Gastrocnemius medialis (tissue), 4 donors: ENCODE measurements around the gene CTIF. TPM values are rescaled to one million over a fixed set of nuclear protein-coding genes. Genes with fewer than 3 reads are reported as not detected.
A peak's percentile ranks its signal among the peaks of the same experiment; 100 is the strongest.

Experiments
- ATAC-seq, 2 donors: fragments of 150-250 bp; one replicate each; pipeline ENCODE4 v1.9.1; 2016
- DNase-seq, 2 donors: peaks; one replicate each; pipeline ENCODE4 v3.0.0-alpha.2; 2019
- H3K27ac ChIP-seq, 4 donors: fragments of 200-600 bp; sonication (generic); 1 replicate in 1 of 4; 2 replicates in 3 of 4; pipeline ENCODE4 v1.5.1; 2016 to 2018; ENCODE audit warnings: mild to moderate bottlenecking in 2 of 4, moderate library complexity in 1 of 4
- H3K27me3 ChIP-seq, 3 donors: fragments of 200-600 bp; sonication (generic) in 2 of 3; 1 replicate in 1 of 3; 2 replicates in 2 of 3; pipeline versions ENCODE4 v1.5.1 to v1.6.0; 2016 to 2019; ENCODE audit warnings: mild to moderate bottlenecking in 1 of 3, moderate library complexity in 1 of 3
- H3K36me3 ChIP-seq, 2 donors: fragments of 200-600 bp; sonication (generic) in 1 of 2; one replicate each; pipeline ENCODE4 v1.5.1; 2017 to 2018
- H3K4me1 ChIP-seq, 2 donors: fragments of 200-600 bp; sonication (generic) in 1 of 2; one replicate each; pipeline ENCODE4 v1.5.1; 2016 to 2017; ENCODE audit warnings: mild to moderate bottlenecking in 2 of 2
- H3K4me3 ChIP-seq, 4 donors: fragments of 200-600 bp; sonication (generic) in 3 of 4; 1 replicate in 1 of 4; 2 replicates in 3 of 4; pipeline ENCODE4 v1.5.1; 2016 to 2019; ENCODE audit warnings: mild to moderate bottlenecking in 2 of 4
- H3K9me3 ChIP-seq, 3 donors: fragments of 200-600 bp; sonication (generic) in 2 of 3; 1 replicate in 1 of 3; 2 replicates in 2 of 3; pipeline ENCODE4 v1.5.1; 2016 to 2019
- POLR2A ChIP-seq, 2 donors: fragments of 450-650 bp; IDR thresholded peaks; one replicate each; pipeline ENCODE4 v1.6.1; 2017; ENCODE audit warnings: antibody characterized with exemption in 2 of 2, mild to moderate bottlenecking in 2 of 2, moderate library complexity in 2 of 2
- in situ Hi-C, 4 donors: fragments of 200-750 bp; cut with MboI; loops; one replicate each; pipeline versions ENCODE4 v1.15.0 to v1.8.0; 2017; ENCODE audit warnings: low sequenced_read_pairs in 4 of 4
- intact Hi-C: fragments of 100-400 bp; cut with DNase I; formaldehyde crosslinking; loops from one replicate; pipeline ENCODE4 v1.15.1; 2023; ENCODE audit warnings: low total_unique reads
- total RNA-seq, 4 donors: library from RNA; depleted of rRNA; stranded (reverse); fragments of >200 nt; gene quantifications; one replicate each; pipeline versions ENCODE4 v1.1.0 to v1.2.3, GENCODE V29; 2016
- TF ChIP-seq, protein P1 (sequence below), 5 experiments: fragments of 450-650 bp in 3 of 5; fragments of 200-600 bp in 2 of 5; sonication (generic) in 2 of 5; IDR thresholded peaks in 4 of 5; conservative IDR thresholded peaks in 1 of 5; 1 replicate in 4 of 5; 2 replicates in 1 of 5; pipeline ENCODE4 v1.5.1; 2016 to 2019; ENCODE audit warnings: antibody characterized with exemption in 5 of 5, mild to moderate bottlenecking in 3 of 5, moderate library complexity in 3 of 5

CTIF gene
- total RNA-seq, 4 donors from 2014 or later: 20.2 to 35.4 (median 23.1) TPM

DNA sequence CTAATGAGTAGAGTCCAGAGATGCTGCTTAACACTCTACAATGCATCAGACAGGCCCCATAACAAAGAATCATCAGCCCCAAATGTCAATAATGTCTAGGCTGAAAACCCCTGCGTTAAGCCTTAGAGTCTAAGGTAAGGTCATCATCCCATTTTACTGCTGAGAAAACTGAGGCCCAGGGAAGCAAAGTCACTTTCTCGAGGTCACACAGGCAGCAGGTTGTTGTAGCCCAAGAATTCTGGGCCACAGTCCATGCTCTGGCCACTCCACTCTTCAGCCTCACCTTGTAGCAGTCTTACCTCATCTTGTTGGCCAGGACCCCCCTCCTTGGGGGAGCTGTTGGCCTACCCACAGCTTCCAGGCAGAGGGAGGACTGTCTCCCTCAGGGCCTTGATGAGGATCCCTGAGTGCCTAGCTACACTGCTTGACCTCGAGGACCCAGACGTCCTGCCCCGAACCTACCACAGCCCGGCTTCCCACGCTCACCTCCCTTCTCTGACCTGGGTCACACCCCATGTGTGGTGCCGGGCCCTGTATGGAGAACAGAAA, 357.6 kb downstream of the CTIF start:
- in situ Hi-C loops: no loop called here
- intact Hi-C loops: no loop called here
- DNase-seq (no peak), ATAC-seq (no peak)
- no peak overlapping the region for H3K27ac ChIP-seq
- H3K27me3 ChIP-seq: no peaks in the 10 kb centered on the region
- no peaks in the 10 kb centered on the region for H3K36me3 ChIP-seq
- H3K9me3 ChIP-seq: no peaks in the 10 kb centered on the region
- H3K4me1 ChIP-seq: no peaks in the 10 kb centered on the region
- no peak overlapping the region for H3K4me3 ChIP-seq
- TF ChIP-seq POLR2A (IDR thresholded peaks at IDR 0.05): no peak
- TF ChIP-seq, protein P1, sequence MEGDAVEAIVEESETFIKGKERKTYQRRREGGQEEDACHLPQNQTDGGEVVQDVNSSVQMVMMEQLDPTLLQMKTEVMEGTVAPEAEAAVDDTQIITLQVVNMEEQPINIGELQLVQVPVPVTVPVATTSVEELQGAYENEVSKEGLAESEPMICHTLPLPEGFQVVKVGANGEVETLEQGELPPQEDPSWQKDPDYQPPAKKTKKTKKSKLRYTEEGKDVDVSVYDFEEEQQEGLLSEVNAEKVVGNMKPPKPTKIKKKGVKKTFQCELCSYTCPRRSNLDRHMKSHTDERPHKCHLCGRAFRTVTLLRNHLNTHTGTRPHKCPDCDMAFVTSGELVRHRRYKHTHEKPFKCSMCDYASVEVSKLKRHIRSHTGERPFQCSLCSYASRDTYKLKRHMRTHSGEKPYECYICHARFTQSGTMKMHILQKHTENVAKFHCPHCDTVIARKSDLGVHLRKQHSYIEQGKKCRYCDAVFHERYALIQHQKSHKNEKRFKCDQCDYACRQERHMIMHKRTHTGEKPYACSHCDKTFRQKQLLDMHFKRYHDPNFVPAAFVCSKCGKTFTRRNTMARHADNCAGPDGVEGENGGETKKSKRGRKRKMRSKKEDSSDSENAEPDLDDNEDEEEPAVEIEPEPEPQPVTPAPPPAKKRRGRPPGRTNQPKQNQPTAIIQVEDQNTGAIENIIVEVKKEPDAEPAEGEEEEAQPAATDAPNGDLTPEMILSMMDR (IDR thresholded peaks at IDR 0.05 in 4 of 5, conservative IDR thresholded peaks at IDR 0.05 in 1 of 5): no peak

DNA sequence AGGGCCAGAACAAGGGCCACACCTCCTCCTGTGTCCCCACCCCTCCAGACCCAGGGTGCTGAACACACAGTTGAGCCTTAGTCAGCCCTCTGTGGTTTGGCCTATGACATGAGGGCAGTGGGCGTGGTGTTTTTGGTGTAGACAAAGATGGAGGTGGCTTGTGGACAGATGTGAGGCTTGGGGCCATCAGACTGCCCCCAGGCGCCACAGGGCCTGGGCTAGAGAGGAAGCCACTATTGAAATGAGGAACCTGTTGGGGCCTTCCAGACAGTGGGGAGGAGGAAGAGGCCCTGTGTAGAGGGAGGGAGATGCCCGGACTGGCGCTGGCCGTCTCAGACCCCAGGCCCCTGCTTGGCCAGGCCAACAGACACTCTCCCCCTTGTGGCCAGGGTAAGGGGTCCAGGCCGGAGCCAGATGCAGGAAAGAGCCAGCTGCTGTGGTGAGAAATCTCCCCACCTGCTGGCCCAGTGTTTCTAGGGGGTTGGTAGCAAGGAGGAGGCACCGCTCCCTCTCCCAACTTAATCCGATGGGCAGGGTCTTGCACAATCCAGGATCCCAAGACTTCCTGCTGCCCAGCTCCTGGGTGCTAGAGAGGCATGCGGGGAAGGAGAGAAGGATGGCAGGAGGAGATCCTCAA, 358.2 kb downstream of the CTIF start:
- Histone ChIP-seq H3K9me3 (no peaks in the 10 kb centered on the region), H3K36me3 (no peaks in the 10 kb centered on the region), H3K27ac (no peak overlapping the region), H3K4me3 (no peak overlapping the region), H3K27me3 (no peaks in the 10 kb centered on the region), H3K4me1 (peaks cover 3 to 4% of the 10 kb centered on the region in 2 donors)
- TF ChIP-seq, protein P1 (IDR thresholded peaks at IDR 0.05 in 4 of 5, conservative IDR thresholded peaks at IDR 0.05 in 1 of 5): no peak
- TF ChIP-seq POLR2A (IDR thresholded peaks at IDR 0.05): no peak
- intact Hi-C loops (no loop called here), in situ Hi-C loops (no loop called here)
- peak; percentile 22 to 50 for DNase-seq
- no peak for ATAC-seq

DNA sequence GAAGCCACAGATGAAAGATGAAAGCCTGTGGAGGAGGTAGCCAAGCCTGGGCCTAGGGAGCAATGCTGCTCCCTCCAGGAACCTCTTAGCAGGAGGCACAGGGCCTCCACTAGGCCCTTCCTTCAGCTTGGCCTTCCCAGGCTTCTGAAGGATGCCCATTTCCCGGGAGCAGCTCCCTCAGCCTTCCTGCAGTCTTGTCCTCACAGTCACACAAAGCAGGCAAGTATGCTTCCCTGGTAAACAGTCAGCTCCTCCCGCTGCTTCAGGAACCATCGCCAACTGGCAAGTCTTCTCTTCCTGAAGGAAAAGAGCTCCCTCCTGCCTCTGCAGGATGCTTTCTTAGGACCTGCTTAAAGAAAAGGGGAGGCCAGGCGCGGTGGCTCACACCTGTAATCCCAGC, 358.7 kb downstream of the CTIF start:
- Histone ChIP-seq H3K4me3 (no peak overlapping the region), H3K4me1 (peaks cover 6 to 10% of the 10 kb centered on the region in 2 donors), H3K27me3 (no peaks in the 10 kb centered on the region), H3K9me3 (no peaks in the 10 kb centered on the region), H3K27ac (no peak overlapping the region), H3K36me3 (no peaks in the 10 kb centered on the region)
- no peak for TF ChIP-seq POLR2A (IDR thresholded peaks at IDR 0.05)
- TF ChIP-seq, protein P1 (IDR thresholded peaks at IDR 0.05 in 4 of 5, conservative IDR thresholded peaks at IDR 0.05 in 1 of 5): no peak
- ATAC-seq: no peak
- in situ Hi-C loops (no loop called here), intact Hi-C loops (no loop called here)
- no peak for DNase-seq

DNA sequence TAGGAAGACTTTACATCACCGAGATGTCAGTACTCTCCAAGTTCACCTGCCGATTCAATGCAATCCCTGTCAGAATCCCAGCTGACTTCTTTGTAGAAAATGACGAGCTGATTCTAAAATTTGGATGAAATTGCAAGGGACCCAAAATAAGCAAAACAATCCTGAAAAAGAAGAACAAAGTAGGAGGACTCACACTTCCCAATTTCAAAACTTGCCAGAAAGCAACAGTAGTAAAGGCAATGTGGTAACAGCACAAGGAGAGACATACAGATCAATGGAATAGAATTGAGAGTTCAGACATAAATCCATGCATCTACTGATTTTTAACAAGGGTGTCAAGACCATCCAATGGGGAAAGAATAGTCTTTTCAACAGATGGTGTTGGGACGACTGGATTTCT, 359.7 kb downstream of the CTIF start:
- DNase-seq (no peak), ATAC-seq (no peak)
- H3K4me3 ChIP-seq: no peak overlapping the region
- H3K9me3 ChIP-seq: no peaks in the 10 kb centered on the region
- no peak overlapping the region for H3K27ac ChIP-seq
- H3K4me1 ChIP-seq: peaks cover 6 to 11% of the 10 kb centered on the region in 2 donors
- intact Hi-C loops: no loop called here
- TF ChIP-seq POLR2A (IDR thresholded peaks at IDR 0.05): no peak
- in situ Hi-C loops: no loop called here
- no peaks in the 10 kb centered on the region for H3K27me3 ChIP-seq
- H3K36me3 ChIP-seq: no peaks in the 10 kb centered on the region

DNA sequence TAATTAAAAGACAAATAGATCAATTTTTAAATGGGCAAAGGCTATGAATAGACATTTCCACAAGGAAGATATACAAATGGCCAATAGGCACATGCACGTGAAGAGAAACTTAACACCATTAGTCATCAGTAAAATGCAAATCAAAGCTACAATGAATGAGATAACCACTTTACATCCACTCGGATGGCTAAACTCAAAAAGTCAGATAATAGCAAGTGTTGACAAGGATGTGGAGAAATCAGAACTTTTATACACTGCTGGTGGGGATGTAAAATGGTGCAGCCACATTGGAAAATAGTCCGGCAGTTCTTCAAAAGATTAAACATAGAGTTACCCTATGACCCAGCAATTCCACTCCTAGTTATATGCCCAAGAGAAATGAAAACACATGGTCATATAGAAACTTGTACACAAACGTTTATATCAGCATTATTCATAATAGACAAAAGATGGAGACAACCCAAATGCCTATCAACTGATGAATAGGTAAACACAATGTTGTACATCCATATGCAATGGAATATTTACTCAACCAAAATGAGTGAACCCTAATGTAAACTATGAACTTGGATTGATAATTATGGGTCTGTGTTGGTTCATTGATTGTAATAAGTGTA, 360.8 kb downstream of the CTIF start:
- Histone ChIP-seq H3K27me3 (no peaks in the 10 kb centered on the region), H3K4me3 (no peak overlapping the region), H3K27ac (no peak overlapping the region), H3K36me3 (no peaks in the 10 kb centered on the region), H3K9me3 (no peaks in the 10 kb centered on the region), H3K4me1 (peaks cover 6 to 11% of the 10 kb centered on the region in 2 donors)
- no peak for DNase-seq
- intact Hi-C loops: no loop called here
- in situ Hi-C loops: no loop called here
- TF ChIP-seq, protein P1 (IDR thresholded peaks at IDR 0.05 in 4 of 5, conservative IDR thresholded peaks at IDR 0.05 in 1 of 5): no peak
- TF ChIP-seq POLR2A (IDR thresholded peaks at IDR 0.05): no peak
- no peak for ATAC-seq
